LNCaP clone FGC (cell line): ENCODE measurements around the gene MC2R.

ENCODE experiments used
- DNase-seq: peaks from one replicate; pipeline ENCODE4 v3.0.0-alpha.2; 2011; ENCODE audit warnings: low read depth
- H3K4me3 ChIP-seq: 2 replicates; pipeline ENCODE4 v1.5.1; 2011; ENCODE audit warnings: mild to moderate bottlenecking, low read depth, low read length, control low read depth
- CTCF ChIP-seq: IDR thresholded peaks from 2 replicates; pipeline ENCODE4 v1.5.1; 2012; ENCODE audit warnings: mild to moderate bottlenecking; ENCODE audit not compliant: control insufficient read depth, insufficient read depth; ENCODE audit errors: extremely low read depth

MC2R gene

GRCh38 chr18:13872373-13872772 is 43.0 kb downstream of the MC2R start:
- no peak overlapping the region for H3K4me3 ChIP-seq
- no peak for DNase-seq
- no peak for TF ChIP-seq CTCF

GRCh38 chr18:13871701-13872100 is 43.6 kb downstream of the MC2R start:
- H3K4me3 ChIP-seq: no peak overlapping the region
- no peak for DNase-seq
- no peak for TF ChIP-seq CTCF

DNA sequence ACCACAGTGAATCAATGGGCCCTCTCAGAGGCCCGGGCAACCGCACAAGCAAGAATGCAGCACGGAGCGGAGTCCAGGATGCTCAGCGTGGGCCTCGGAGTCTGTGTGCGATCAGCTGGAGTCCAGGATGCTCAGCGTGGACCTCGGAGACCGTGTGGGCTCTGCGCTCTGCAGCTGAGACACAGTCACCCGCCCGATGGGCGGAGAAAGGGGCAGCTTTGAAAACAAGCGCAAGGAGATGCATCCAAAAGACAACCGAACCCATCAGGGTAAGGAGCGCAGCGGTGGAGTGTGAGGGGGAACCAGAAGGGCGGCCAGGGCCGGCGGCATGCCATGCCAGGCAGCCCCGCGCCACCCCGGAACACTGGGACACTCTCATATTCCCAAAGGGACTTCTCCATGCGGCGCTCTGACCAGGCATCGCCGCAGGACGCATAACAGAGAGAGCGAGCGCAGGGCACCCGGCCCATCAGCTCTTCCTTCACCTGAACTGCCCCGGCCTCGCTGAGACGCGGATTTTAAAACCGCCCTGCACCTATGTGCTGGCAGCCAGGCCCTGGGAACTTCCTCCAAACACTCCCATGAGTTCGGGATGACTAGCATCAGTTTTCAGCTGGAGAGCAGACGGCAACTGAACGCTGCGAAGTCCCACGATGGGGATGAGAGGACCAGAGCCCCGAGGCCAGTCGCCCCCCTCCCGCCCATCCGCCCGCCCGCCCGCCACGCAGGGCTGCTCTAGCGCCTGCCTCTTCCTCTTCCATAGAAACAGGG is 46.6 kb downstream of the MC2R start:
- H3K4me3 ChIP-seq: no peak overlapping the region
- DNase-seq: no peak
- no peak for TF ChIP-seq CTCF

DNA sequence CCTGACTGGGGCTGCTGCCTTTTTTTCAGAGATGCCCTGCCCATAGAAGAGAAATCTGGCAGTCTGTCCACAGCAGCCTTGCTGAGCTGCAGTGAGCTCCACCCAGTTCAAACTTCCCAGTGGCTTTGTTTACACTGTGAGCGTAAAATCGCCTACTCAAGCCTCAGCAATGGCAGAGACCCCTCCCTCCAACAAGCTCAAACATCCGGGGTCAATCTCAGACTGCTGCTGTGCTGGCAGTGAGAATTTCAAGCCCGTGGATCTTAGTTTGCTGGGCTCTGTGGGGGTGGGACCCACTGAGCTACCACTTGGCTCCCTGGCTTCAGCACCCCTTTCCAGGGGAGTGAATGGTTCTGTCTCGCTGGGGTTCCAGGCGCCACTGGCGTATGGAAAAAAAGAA is 52.4 kb downstream of the MC2R start:
- H3K4me3 ChIP-seq: peak overlapping the region; percentile 13; the same call in 1 of the 2 replicates
- DNase-seq: peak; percentile 17

GRCh38 chr18:13849791-13850190 is 65.5 kb downstream of the MC2R start:
- H3K4me3 ChIP-seq: no peak overlapping the region

GRCh38 chr18:13836559-13836958 is 78.8 kb downstream of the MC2R start:
- DNase-seq: no peak
- TF ChIP-seq CTCF: no peak
- no peak overlapping the region for H3K4me3 ChIP-seq

More at GRCh38 chr18:13849791-13850190, 65.5 kb downstream of the MC2R start:
- TF ChIP-seq CTCF: no peak
- DNase-seq: no peak

DNA sequence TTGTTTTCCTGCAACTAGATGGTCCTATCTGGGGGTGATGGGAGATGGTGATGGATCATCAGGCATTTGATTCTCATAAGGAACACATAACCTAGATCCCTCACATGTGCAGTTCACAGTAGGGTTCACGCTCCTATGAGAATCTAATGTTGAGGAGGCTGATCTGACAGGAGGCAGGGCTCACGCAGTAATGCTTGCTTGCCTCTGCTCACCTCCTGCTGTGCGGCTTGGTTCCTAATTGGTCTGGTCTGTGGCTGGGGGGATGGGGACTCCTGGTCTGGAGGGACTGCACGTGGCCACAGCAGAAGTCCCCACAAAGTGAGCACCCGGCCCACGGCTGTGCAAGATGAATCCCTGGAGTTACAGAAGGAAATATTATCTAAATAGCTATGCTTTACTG is 80.1 kb downstream of the MC2R start:
- no peak overlapping the region for H3K4me3 ChIP-seq
- TF ChIP-seq CTCF: no peak
- no peak for DNase-seq
